ENCODE data around the gene CBFB. TPM values are rescaled to one million over a fixed set of nuclear protein-coding genes. Genes with fewer than 3 reads are reported as not detected.

Gene CBFB
- total and polyA plus RNA-seq, 9 of the 15 experiments (the other 6 are each of a cell fraction or from before 2014, with no cell fraction given): 22.0 to 112 (median 66.5) TPM

GRCh38 chr16:67028696-67029253, at the start of gene CBFB (continued):
- TF ChIP-seq NFE2 (IDR thresholded peaks at IDR 0.05; ENCODE audit: low read depth) (no peak), TEAD2 (tag; IDR thresholded peaks at IDR 0.05) (no peak), GTF3C2 (IDR thresholded peaks at IDR 0.05; ENCODE audit: borderline replicate concordance, extremely low read depth, insufficient read length) (no peak), MXD1 (CRISPR knock-in tag; IDR thresholded peaks at IDR 0.05; ENCODE audit: borderline replicate concordance, poor library complexity, severe bottlenecking) (no peak), ZKSCAN3 (CRISPR knock-in tag; IDR thresholded peaks at IDR 0.05) (no peak), SREBF1 (IDR thresholded peaks at IDR 0.05; ENCODE audit: borderline replicate concordance, low read depth, low read length) (no peak), USF1 (CRISPR knock-in tag; IDR thresholded peaks at IDR 0.05) (no peak), SMARCC2 (IDR thresholded peaks at IDR 0.05; ENCODE audit: low read depth) (peak; percentile 54; the same call in 1 of the 2 replicates), ZBTB9 (CRISPR knock-in tag; IDR thresholded peaks at IDR 0.05) (peak; percentile 86; the same call in 1 of the 2 replicates), SAFB (IDR thresholded peaks at IDR 0.05; ENCODE audit: borderline replicate concordance, low read depth, low read length) (no peak), FOSL1 (tag; conservative IDR thresholded peaks at IDR 0.05) (no peak), MECOM (CRISPR knock-in tag; IDR thresholded peaks at IDR 0.05) (peak; percentile 62; the same call in 1 of the 2 replicates), SOX6 (IDR thresholded peaks at IDR 0.05) (no peak), CHD4 (IDR thresholded peaks at IDR 0.05; ENCODE audit: insufficient read depth, insufficient replicate concordance, low read depth, low read length, poor library complexity, severe bottlenecking) (no peak), ZNF3 (CRISPR knock-in tag; IDR thresholded peaks at IDR 0.05) (no peak), ZNF445 (CRISPR knock-in tag; IDR thresholded peaks at IDR 0.05; ENCODE audit: low read depth) (peak; percentile 73; the same call in 1 of the 2 replicates), DDX20 (tag; IDR thresholded peaks at IDR 0.05; ENCODE audit: low read depth) (no peak), CAMTA2 (CRISPR knock-in tag; conservative IDR thresholded peaks at IDR 0.05) (no peak), MYBL2 (IDR thresholded peaks at IDR 0.05; ENCODE audit: low read depth) (no peak), MYBL2 (CRISPR knock-in tag; IDR thresholded peaks at IDR 0.05; ENCODE audit: borderline replicate concordance) (no peak), PHB (CRISPR knock-in tag; IDR thresholded peaks at IDR 0.05) (no peak), LEF1 (IDR thresholded peaks at IDR 0.05) (peak; percentile 44; the same call in 1 of the 2 replicates), NCOA4 (IDR thresholded peaks at IDR 0.05; ENCODE audit: partially characterized antibody) (no peak), ZBTB7A (IDR thresholded peaks at IDR 0.05; ENCODE audit: borderline replicate concordance, control insufficient read depth, low read depth, low read length) (no peak), TEAD1 (CRISPR knock-in tag; IDR thresholded peaks at IDR 0.05) (no peak; a peak in 2 of 4 replicates)
